ENCODE results near the gene CDC42EP4.
"Not testable (repeated sequence)": the region's sequence is repeated elsewhere in the genome, so short reads cannot be mapped to it uniquely, and the experiment has no call there.

- TF ChIP-seq, protein P1, sequence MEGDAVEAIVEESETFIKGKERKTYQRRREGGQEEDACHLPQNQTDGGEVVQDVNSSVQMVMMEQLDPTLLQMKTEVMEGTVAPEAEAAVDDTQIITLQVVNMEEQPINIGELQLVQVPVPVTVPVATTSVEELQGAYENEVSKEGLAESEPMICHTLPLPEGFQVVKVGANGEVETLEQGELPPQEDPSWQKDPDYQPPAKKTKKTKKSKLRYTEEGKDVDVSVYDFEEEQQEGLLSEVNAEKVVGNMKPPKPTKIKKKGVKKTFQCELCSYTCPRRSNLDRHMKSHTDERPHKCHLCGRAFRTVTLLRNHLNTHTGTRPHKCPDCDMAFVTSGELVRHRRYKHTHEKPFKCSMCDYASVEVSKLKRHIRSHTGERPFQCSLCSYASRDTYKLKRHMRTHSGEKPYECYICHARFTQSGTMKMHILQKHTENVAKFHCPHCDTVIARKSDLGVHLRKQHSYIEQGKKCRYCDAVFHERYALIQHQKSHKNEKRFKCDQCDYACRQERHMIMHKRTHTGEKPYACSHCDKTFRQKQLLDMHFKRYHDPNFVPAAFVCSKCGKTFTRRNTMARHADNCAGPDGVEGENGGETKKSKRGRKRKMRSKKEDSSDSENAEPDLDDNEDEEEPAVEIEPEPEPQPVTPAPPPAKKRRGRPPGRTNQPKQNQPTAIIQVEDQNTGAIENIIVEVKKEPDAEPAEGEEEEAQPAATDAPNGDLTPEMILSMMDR (conservative IDR thresholded peaks at IDR 0.05): not testable (repeated sequence)
- TF ChIP-seq ZFX (IDR thresholded peaks at IDR 0.05): not testable (repeated sequence)
These were observed 1.1 kb upstream of the CDC42EP4 start for GRCh38 chr17:73312887-73313286.
